Esophagus muscularis mucosa (tissue), 4 donors: Measurements from ENCODE around the gene EIF2A.

Experiments used
- EP300 ChIP-seq: sonication (generic); formaldehyde crosslinking; IDR thresholded peaks from one replicate; pipeline ENCODE4 v1.6.1; 2017; ENCODE audit warnings: antibody characterized with exemption
- POLR2A ChIP-seq: fragments of 450-650 bp; IDR thresholded peaks from one replicate; pipeline ENCODE4 v1.6.1; 2017; ENCODE audit warnings: antibody characterized with exemption, moderate library complexity, mild to moderate bottlenecking, low read depth
- POLR2AphosphoS5 ChIP-seq, 2 donors: sonication (generic); formaldehyde crosslinking; IDR thresholded peaks; one replicate each; pipeline ENCODE4 v1.6.1; 2017; ENCODE audit warnings: antibody characterized with exemption in 2 of 2
- TF ChIP-seq, protein P1 (sequence below), 3 experiments: fragments of 200-600 bp in 2 of 3; fragments of 450-650 bp in 1 of 3; sonication (generic) in 2 of 3; IDR thresholded peaks; one replicate each; pipeline ENCODE4 v1.5.1; 2017 to 2019; ENCODE audit warnings: antibody characterized with exemption in 3 of 3, mild to moderate bottlenecking in 2 of 3, moderate library complexity in 1 of 3

GRCh38 chr3:150635076-150635475 is 88.5 kb downstream of the EIF2A start:
- TF ChIP-seq, protein P1, sequence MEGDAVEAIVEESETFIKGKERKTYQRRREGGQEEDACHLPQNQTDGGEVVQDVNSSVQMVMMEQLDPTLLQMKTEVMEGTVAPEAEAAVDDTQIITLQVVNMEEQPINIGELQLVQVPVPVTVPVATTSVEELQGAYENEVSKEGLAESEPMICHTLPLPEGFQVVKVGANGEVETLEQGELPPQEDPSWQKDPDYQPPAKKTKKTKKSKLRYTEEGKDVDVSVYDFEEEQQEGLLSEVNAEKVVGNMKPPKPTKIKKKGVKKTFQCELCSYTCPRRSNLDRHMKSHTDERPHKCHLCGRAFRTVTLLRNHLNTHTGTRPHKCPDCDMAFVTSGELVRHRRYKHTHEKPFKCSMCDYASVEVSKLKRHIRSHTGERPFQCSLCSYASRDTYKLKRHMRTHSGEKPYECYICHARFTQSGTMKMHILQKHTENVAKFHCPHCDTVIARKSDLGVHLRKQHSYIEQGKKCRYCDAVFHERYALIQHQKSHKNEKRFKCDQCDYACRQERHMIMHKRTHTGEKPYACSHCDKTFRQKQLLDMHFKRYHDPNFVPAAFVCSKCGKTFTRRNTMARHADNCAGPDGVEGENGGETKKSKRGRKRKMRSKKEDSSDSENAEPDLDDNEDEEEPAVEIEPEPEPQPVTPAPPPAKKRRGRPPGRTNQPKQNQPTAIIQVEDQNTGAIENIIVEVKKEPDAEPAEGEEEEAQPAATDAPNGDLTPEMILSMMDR (IDR thresholded peaks at IDR 0.05), result no peak
- TF ChIP-seq EP300 (no peak), POLR2AphosphoS5 (IDR thresholded peaks at IDR 0.05) (no peak), POLR2A (no peak)
